Right lung (tissue), 5 donors: Measurements from ENCODE around the gene TMEM63B. TPM values are rescaled to one million over a fixed set of nuclear protein-coding genes. Genes with fewer than 3 reads are reported as not detected.
"Not testable (repeated sequence)": the region's sequence is repeated elsewhere in the genome, so short reads cannot be mapped to it uniquely, and the experiment has no call there.

Source experiments
- DNase-seq, 2 donors: peaks; one replicate each; pipeline ENCODE4 v3.0.0-alpha.2; 2013
- polyA plus RNA-seq, 5 donors: library from polyadenylated mRNA; unstranded; fragments of 120-200 nt; gene quantifications; one replicate each; pipeline versions ENCODE4 v1.2.1 to v1.2.3, GENCODE V29; 2013; ENCODE audit warnings: inconsistent platforms in 1 of 5, low replicate concordance in 1 of 5; ENCODE audit not compliant: insufficient read length in 5 of 5, insufficient read depth in 1 of 5

The TMEM63B gene
- polyA plus RNA-seq, 5 donors, result 26.0 to 38.2 (median 29.5) TPM

GRCh38 chr6:44190715-44191114 is 63.4 kb downstream of the TMEM63B start:
- DNase-seq, result no peak

DNA sequence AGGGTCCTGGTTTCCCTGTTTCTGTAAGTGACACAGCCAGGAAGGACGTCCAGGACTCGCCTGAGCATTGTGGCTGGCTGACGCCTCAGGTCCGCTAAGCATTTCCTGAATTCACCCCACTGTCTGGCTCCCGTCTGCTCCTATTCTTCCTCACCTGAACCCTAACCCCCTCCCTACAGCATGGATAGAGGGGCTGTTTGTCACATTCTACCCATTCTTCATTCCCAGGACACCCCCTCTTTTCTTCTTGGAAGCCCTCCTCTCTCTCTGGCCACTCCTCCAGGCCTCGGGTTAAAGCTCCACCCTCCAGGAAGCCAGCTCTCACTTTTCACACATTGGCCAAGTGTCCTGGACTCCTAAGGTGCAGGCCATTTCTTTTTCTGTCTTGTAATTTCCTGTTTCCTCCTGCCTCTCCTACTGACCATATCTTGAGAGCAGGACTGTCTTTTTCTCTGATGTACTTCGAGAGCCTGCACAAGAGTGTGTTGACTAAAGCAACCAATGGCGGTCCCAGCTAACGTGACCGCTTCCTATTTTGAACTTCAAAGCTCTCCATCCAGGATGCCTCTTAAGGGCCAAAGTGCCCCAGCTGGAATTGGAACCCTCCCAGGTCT is 65.2 kb downstream of the TMEM63B start:
- no peak for DNase-seq

- DNase-seq, result no peak
Measured at GRCh38 chr6:44193307-44193910, 66.1 kb downstream of the TMEM63B start.

DNA sequence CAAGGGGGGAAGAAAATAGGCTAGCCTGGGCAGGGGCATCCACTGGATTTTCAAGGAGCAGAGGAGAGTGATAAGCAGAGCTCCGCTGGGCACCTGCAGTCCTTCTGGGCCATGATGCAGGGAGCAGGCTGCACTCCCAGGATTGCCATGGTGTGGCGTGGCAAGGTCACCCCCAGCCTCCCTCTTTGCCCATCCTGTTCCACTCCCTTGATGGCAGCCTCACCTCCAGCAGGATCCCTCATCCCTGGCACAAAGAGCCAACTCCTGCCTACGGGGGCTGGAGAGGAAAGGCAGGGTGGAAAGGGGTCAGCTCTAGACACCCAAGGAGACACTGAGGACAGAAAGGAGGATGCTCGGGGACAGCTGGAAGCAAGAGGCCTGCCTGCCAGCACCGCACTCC is 67.0 kb downstream of the TMEM63B start:
- DNase-seq, result no peak

DNA sequence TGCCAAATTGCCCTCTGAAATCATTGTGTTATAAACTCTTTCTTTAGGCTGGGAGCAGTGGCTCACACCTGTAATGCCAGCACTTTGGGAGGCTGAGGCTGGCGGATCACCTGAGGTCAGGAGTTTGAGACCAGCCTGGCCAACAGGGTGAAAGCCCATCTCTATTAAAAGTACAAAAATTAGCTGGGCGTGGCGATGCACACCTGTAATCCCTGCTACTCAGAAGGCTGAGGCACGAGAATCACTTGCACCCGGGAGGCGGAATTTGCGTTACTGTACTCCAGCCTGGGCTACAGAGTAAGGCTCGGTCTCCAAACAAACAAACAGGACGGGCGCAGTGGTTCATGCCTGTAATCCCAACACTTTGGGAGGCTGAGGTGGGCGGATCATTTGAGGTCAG is 69.0 kb downstream of the TMEM63B start:
- DNase-seq, result not testable (repeated sequence)

- DNase-seq, result no peak
Measured at GRCh38 chr6:44198684-44199083, 71.3 kb downstream of the TMEM63B start.

DNA sequence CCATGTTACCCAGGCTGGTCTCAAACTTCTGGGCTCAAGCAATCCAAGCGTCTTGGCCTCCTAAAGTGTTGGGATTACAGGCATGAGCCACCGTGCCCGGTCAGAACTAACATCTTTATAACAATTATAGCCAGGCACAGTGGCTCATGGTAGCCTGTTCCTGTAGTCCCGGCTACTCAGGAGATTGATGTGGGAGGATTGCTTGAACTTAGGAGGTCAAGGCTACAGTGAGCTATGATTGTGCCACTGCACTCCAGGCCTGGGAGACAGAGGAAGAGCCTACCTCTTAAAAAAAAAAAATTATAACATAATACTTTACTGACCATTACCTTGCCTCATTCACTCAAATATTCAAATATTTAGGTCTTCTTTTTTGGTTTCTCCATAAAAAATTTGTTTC is 72.5 kb downstream of the TMEM63B start:
- no peak for DNase-seq

DNA sequence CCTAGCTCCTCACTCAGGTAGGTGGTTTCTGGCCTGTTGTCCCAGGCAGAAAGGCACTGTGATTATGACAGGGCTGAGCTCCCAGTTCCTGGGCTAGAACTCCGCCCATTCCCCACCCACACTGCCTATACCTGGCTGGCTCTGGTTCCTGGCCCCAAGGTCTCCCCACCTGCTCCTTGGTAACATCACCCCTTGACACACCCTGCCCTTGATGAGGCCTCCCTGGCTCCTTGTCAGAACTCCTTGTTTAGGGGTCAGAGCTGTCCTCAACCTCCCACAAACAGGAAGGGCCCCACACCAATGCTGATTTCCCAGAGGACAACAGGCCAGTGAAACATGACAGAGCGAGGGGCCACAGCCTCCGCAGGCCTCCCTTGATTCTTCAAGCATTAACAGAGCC is 73.8 kb downstream of the TMEM63B start:
- no peak for DNase-seq

- DNase-seq, result no peak
Measured at GRCh38 chr6:44201638-44202303, 74.4 kb downstream of the TMEM63B start.

DNA sequence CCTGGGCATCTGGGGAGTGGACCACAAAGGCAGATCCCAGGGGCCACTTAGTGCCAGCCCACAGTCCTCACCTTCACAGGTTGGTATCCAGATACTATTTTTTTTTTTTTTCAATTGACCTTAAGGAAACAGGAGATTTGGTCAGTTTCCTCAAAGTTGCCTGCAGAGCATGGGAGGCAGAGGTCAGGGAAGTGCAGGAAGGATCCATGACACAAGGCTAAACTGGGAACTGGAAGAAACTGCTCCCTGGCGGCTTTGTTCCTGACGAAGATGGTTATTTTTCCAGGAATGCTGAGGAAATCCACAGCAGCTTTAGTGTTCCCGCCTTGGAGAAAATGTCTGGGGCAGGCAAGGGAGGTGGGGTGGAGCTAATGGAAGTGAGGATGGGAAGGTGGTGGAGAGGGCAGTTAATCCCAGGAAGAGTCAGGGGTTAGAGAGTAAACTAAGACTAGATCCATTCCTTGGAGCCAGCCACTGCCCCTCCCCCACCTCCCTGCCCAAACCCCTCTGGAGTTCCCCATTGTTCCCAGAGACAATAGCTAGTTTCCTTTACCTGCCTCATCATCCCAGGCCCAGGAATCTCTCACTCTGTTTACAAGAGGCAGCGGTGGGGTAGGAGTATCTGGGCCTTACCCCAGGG is 75.1 kb downstream of the TMEM63B start:
- DNase-seq, result no peak

- no peak for DNase-seq
Measured at GRCh38 chr6:44202972-44203750, 75.8 kb downstream of the TMEM63B start.

DNA sequence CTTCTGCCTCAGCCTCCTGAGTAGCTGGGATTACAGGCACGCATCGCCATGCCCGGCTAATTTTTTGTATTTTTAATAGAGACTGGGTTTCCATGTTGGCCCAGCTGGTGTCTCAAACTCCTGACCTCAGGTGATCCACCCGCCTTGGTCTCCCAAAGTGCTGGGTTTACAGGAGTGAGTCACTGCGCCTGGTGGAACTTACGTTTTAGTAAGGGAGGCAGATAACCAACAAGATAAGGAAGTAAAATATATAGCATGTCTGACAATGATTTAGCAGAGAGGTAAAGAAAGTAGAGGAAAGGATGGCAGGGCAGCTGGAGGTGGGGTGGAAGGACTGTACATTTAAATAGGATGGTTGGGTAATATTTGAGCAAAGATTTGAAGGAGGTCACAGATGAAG is 76.6 kb downstream of the TMEM63B start:
- DNase-seq, result no peak

Other genes with a start within 250 kb of the TMEM63B start
- gene MRPL14, start 102 bp upstream of the TMEM63B start, polyA plus RNA-seq, result 10 to 100 TPM; 28.3 to 43.0 (median 37.2) TPM
- under 1 TPM; 0.06 to 0.26 (median 0.12) TPM for gene CAPN11, start 31.3 kb downstream of the TMEM63B start, polyA plus RNA-seq
- gene MYMX, start 89.4 kb downstream of the TMEM63B start, polyA plus RNA-seq, result 1 to 10 TPM in 2 of 5 donors, under 1 TPM in 3; 0.37 to 1.8 (median 0.70) TPM
- 10 to 100 TPM; 21.9 to 33.2 (median 26.2) TPM for gene SLC29A1, start 96.0 kb downstream of the TMEM63B start, polyA plus RNA-seq
- gene HSP90AB1, start 119.5 kb downstream of the TMEM63B start, polyA plus RNA-seq, result 1,000 to 10,000 TPM; 1,058 to 1,493 (median 1,212) TPM
- gene SLC35B2, start 130.0 kb downstream of the TMEM63B start, polyA plus RNA-seq, result 10 to 100 TPM; 38.9 to 49.0 (median 43.2) TPM
- 10 to 100 TPM in 2 of 5 donors, 1 to 10 TPM in 3; 7.2 to 10.1 (median 8.5) TPM for gene NFKBIE, start 138.0 kb downstream of the TMEM63B start, polyA plus RNA-seq
- 1 to 10 TPM in 1 of 5 donors, under 1 TPM in 4; 0.38 to 1.2 (median 0.91) TPM for gene TMEM151B, start 142.9 kb downstream of the TMEM63B start, polyA plus RNA-seq
- gene AARS2, start 185.8 kb downstream of the TMEM63B start, polyA plus RNA-seq, result 10 to 100 TPM; 14.2 to 17.4 (median 16.5) TPM
- 1 to 10 TPM in 1 of 5 donors, under 1 TPM in 3, not detected in 1; 0.53 to 1.2 (median 0.75) TPM for gene SPATS1, start 215.1 kb downstream of the TMEM63B start, polyA plus RNA-seq